Esophagus muscularis mucosa (tissue), 4 donors: ENCODE data around the gene RNF111. TPM values are rescaled to one million over a fixed set of nuclear protein-coding genes. Genes with fewer than 3 reads are reported as not detected.

Source experiments
- DNase-seq: peaks from one replicate; pipeline ENCODE4 v3.0.0-alpha.2; 2017; ENCODE audit errors: extremely low spot score
- H3K27ac ChIP-seq, 4 donors: fragments of 200-600 bp; sonication (generic); replicated peaks in 1 of 4; 1 replicate in 3 of 4; 2 replicates in 1 of 4; pipeline ENCODE4 v1.5.1; 2016 to 2019; ENCODE audit warnings: mild to moderate bottlenecking in 1 of 4
- H3K27me3 ChIP-seq, 4 donors: fragments of 200-600 bp; sonication (generic); one replicate each; pipeline versions ENCODE4 v1.5.1 to v1.6.0; 2016 to 2019
- H3K36me3 ChIP-seq, 4 donors: fragments of 200-600 bp; sonication (generic); one replicate each; pipeline ENCODE4 v1.5.1; 2016 to 2019
- H3K4me1 ChIP-seq, 4 donors: fragments of 200-600 bp; sonication (generic); one replicate each; pipeline ENCODE4 v1.5.1; 2016 to 2019
- H3K4me3 ChIP-seq, 4 donors: fragments of 200-600 bp; sonication (generic); 1 replicate in 2 of 4; 2 replicates in 2 of 4; pipeline ENCODE4 v1.5.1; 2016 to 2019; ENCODE audit warnings: mild to moderate bottlenecking in 4 of 4, moderate library complexity in 1 of 4
- H3K9me3 ChIP-seq, 4 donors: fragments of 200-600 bp; sonication (generic); 1 replicate in 3 of 4; 2 replicates in 1 of 4; pipeline ENCODE4 v1.5.1; 2016 to 2019
- EP300 ChIP-seq: sonication (generic); formaldehyde crosslinking; IDR thresholded peaks from one replicate; pipeline ENCODE4 v1.6.1; 2017; ENCODE audit warnings: antibody characterized with exemption
- POLR2A ChIP-seq: fragments of 450-650 bp; IDR thresholded peaks from one replicate; pipeline ENCODE4 v1.6.1; 2017; ENCODE audit warnings: antibody characterized with exemption, moderate library complexity, mild to moderate bottlenecking, low read depth
- POLR2AphosphoS5 ChIP-seq, 2 donors: sonication (generic); formaldehyde crosslinking; IDR thresholded peaks; one replicate each; pipeline ENCODE4 v1.6.1; 2017; ENCODE audit warnings: antibody characterized with exemption in 2 of 2
- WGBS: methylation state at CpG from one replicate; pipeline ENCODE4 v1.1.5; 2018; 5-methylcytosine and 5-hydroxymethylcytosine counted together
- intact Hi-C: fragments of 100-400 bp; cut with DNase I; formaldehyde crosslinking; loops from one replicate; pipeline ENCODE4 v1.15.1; 2023
- total RNA-seq, 4 donors: library from RNA; depleted of rRNA; stranded (reverse); fragments of >200 nt; gene quantifications; one replicate each; pipeline versions ENCODE4 v1.1.0 to v1.2.1, GENCODE V29; 2016
- TF ChIP-seq, protein P1 (sequence below), 3 experiments: fragments of 200-600 bp in 2 of 3; fragments of 450-650 bp in 1 of 3; sonication (generic) in 2 of 3; IDR thresholded peaks; one replicate each; pipeline ENCODE4 v1.5.1; 2017 to 2019; ENCODE audit warnings: antibody characterized with exemption in 3 of 3, mild to moderate bottlenecking in 2 of 3, moderate library complexity in 1 of 3

The RNF111 gene
- total RNA-seq, 4 donors from 2014 or later, result 14.1 to 19.9 (median 18.4) TPM

DNA sequence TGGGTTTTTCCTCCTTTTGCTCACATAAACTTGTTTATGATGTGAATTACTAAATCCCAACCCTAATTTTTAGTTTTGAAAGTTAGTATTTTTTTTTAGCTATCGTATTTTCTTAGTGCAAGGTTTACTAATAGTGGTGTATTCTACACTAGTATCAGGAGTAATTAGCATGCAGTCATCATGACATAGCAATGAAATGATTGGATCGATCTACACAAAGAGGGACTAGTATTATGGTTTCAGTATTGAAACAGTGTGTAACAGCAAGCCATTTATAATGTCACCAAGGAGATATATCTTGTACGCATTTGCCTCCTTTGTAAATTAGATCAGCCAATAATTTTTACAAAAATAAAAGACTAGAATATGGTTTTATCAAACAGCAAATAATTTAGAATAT is 38.7 kb downstream of the RNF111 start:
- no peak for TF ChIP-seq EP300
- TF ChIP-seq, protein P1, sequence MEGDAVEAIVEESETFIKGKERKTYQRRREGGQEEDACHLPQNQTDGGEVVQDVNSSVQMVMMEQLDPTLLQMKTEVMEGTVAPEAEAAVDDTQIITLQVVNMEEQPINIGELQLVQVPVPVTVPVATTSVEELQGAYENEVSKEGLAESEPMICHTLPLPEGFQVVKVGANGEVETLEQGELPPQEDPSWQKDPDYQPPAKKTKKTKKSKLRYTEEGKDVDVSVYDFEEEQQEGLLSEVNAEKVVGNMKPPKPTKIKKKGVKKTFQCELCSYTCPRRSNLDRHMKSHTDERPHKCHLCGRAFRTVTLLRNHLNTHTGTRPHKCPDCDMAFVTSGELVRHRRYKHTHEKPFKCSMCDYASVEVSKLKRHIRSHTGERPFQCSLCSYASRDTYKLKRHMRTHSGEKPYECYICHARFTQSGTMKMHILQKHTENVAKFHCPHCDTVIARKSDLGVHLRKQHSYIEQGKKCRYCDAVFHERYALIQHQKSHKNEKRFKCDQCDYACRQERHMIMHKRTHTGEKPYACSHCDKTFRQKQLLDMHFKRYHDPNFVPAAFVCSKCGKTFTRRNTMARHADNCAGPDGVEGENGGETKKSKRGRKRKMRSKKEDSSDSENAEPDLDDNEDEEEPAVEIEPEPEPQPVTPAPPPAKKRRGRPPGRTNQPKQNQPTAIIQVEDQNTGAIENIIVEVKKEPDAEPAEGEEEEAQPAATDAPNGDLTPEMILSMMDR (IDR thresholded peaks at IDR 0.05), result no peak
- TF ChIP-seq POLR2A, result no peak
- TF ChIP-seq POLR2AphosphoS5 (IDR thresholded peaks at IDR 0.05), result no peak
- 98% methylated on average over 3 of the region's 3 CpGs for WGBS
- peaks cover 0 to 16% (median 7%) of the 10 kb centered on the region in 4 donors for H3K36me3 ChIP-seq
- intact Hi-C loops, result no loop called here
- H3K27ac ChIP-seq, result no peak overlapping the region
- no peak for DNase-seq
- H3K4me1 ChIP-seq, result peaks cover 0 to 6% (median under 1%) of the 10 kb centered on the region in 4 donors
- no peaks in the 10 kb centered on the region for H3K9me3 ChIP-seq
- no peak overlapping the region for H3K4me3 ChIP-seq
- no peaks in the 10 kb centered on the region for H3K27me3 ChIP-seq

GRCh38 chr15:59028387-59028955 is 41.0 kb downstream of the RNF111 start:
- no peaks in the 10 kb centered on the region for H3K27me3 ChIP-seq
- H3K4me1 ChIP-seq, result peaks cover 0 to 16% (median 12%) of the 10 kb centered on the region in 4 donors
- no peak overlapping the region for H3K27ac ChIP-seq
- TF ChIP-seq, protein P1 (IDR thresholded peaks at IDR 0.05), result no peak
- no peak for TF ChIP-seq POLR2A
- no peak for DNase-seq
- peaks cover 0 to 26% (median 15%) of the 10 kb centered on the region in 4 donors for H3K36me3 ChIP-seq
- intact Hi-C loops, result no loop called here
- no peak overlapping the region for H3K4me3 ChIP-seq
- no peaks in the 10 kb centered on the region for H3K9me3 ChIP-seq
- 93% methylated on average over 4 of the region's 4 CpGs for WGBS

DNA sequence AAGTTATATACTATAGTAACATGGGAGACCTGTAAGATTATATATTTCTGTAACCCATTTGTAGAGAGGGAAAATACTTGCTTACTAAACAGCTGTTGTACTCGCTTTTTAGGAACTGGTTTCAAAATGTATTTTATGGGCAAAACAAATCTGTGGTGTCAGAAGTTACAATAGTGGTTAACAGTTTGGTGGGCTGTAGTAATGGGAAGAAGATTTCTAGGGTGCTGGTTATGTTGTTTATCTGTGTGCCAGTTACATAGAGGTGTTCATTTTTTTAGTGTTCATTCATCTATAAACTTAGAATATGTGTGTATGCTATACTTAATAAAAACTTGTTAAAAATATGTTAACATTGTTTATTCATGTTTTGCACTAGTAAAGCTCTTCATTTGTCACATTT is 42.1 kb downstream of the RNF111 start:
- TF ChIP-seq, protein P1 (IDR thresholded peaks at IDR 0.05), result no peak
- no peaks in the 10 kb centered on the region for H3K9me3 ChIP-seq
- H3K4me1 ChIP-seq, result peaks cover 0 to 18% (median 13%) of the 10 kb centered on the region in 4 donors
- H3K27me3 ChIP-seq, result no peaks in the 10 kb centered on the region
- no peak for DNase-seq
- H3K27ac ChIP-seq, result no peak overlapping the region
- intact Hi-C loops, result no loop called here
- H3K36me3 ChIP-seq, result peaks cover 0 to 30% (median 16%) of the 10 kb centered on the region in 4 donors
- H3K4me3 ChIP-seq, result no peak overlapping the region
- WGBS, result 88% methylated on average over 1 of the region's 1 CpG

- DNase-seq, result no peak
- intact Hi-C loops, result no loop called here
- peaks cover 0 to 18% (median 14%) of the 10 kb centered on the region in 4 donors for H3K4me1 ChIP-seq
- H3K27ac ChIP-seq, result no peak overlapping the region
- TF ChIP-seq, protein P1 (IDR thresholded peaks at IDR 0.05), result no peak
- TF ChIP-seq POLR2A (no peak), EP300 (no peak), POLR2AphosphoS5 (IDR thresholded peaks at IDR 0.05) (no peak)
- WGBS, result 93% methylated on average over 3 of the region's 3 CpGs
- H3K4me3 ChIP-seq, result no peak overlapping the region
- peaks cover 0 to 38% (median 17%) of the 10 kb centered on the region in 4 donors for H3K36me3 ChIP-seq
- H3K27me3 ChIP-seq, result no peaks in the 10 kb centered on the region
- no peaks in the 10 kb centered on the region for H3K9me3 ChIP-seq
Observed at GRCh38 chr15:59035201-59035600, 47.7 kb downstream of the RNF111 start.

DNA sequence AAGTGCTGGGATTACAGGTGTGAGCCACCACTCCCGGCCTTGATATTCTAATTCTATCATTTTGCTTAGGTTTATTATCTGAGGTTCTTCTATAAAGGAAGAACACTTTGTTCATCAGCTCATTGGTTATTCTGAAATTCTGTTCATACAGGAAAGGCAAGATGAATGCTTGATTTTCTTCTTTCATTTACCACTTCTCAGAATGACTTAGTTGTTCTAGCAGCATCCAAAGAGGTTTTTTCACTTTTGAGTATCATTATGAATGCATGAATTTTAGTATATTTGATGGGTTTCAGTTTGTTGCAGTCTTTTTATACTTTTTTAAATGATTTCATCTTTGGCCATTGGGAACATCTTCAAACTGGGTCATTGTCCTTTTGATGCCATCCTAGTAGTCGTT is 51.8 kb downstream of the RNF111 start:
- Histone ChIP-seq H3K4me1 (peaks cover 2 to 26% (median 7%) of the 10 kb centered on the region in 4 donors), H3K27ac (no peak overlapping the region), H3K27me3 (no peaks in the 10 kb centered on the region), H3K36me3 (peaks cover 0 to 13% (median 3%) of the 10 kb centered on the region in 4 donors), H3K4me3 (no peak overlapping the region), H3K9me3 (no peaks in the 10 kb centered on the region)
- WGBS, result 83% methylated on average over 2 of the region's 2 CpGs
- TF ChIP-seq EP300, result no peak
- TF ChIP-seq, protein P1 (IDR thresholded peaks at IDR 0.05), result no peak
- no peak for TF ChIP-seq POLR2AphosphoS5 (IDR thresholded peaks at IDR 0.05)
- TF ChIP-seq POLR2A, result no peak
- intact Hi-C loops, result no loop called here
- no peak for DNase-seq
